ENCODE results near the gene AXIN1. TPM values are rescaled to one million over a fixed set of nuclear protein-coding genes. Genes with fewer than 3 reads are reported as not detected.

AXIN1 gene
- polyA plus RNA-seq, 2 of the 4 experiments (the other 2 are of a cell fraction): 8.7 to 19.3 TPM

DNA sequence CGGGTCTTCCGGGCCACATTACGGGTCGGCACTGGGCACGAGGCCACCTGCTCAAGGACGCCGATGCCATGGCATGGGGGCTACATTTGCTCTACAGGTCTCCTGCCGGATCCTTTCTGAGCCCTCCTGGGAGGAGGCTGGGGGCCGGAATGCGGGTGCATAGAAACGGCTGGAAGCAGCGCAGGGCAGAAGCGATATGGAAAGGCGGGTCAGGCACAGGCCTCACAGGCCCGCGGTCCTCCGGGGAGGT lies 28.4 kb downstream of the AXIN1 start:
- H3K27ac ChIP-seq: peak overlapping the region in 1 of 2 experiments; percentile 28; a peak in 1 of 6 replicates

DNA sequence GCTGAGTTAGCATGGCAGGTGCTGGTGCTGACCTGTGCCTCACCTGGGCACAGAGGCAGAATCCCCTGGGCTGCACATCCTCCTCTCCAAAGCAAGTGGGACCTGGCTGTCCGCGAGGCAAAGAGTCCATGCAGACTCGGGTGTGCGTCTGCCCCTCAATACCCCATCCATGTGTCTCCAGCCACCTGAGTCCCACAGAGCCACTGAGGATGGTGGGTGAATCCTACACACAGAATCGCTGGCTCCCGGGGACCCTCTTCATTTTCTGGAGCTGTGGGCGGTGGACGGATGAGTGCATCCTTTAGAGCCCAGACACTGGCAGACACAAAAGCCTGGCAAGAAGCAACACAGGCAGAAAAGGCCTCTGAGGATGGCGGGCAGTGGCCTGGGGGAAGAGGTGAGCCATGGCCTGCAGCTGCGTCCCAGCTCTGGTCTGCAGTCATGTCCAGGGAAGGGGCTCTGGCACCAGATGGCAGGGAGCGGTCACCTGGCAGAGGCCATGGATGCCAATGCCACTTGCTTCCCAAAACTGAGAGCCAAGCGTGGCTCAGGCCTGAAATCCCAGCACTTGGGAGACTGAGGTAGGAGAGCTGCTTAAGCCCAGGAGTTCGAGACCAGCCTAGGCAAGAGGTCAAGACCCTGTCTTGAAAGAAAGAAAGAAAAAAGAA lies 29.9 kb downstream of the AXIN1 start:
- Histone ChIP-seq H3K4me2 (no peak overlapping the region), H3K27ac (no peak overlapping the region), H3K4me3 (no peak overlapping the region), H3K9me3 (no peaks in the 10 kb centered on the region), H3K4me1 (peaks cover 17% of the 10 kb centered on the region)
- ChIA-PET POLR2A (no interaction called here), CTCF (interaction anchor here (1.0 to 1.5 kb wide), 3 partner anchors 20 to 127 kb away, joined by 3 to 11 read pairs (median 3); no protein-coding TSS in a partner anchor)
- 90% methylated on average over 11 of the region's 13 CpGs for WGBS (ENCODE audit: missing lambda C conversion rate)
- ATAC-seq: no peak
- TF ChIP-seq ZNF302 (CRISPR knock-in tag; IDR thresholded peaks at IDR 0.05) (no peak), CHD4 (IDR thresholded peaks at IDR 0.05; ENCODE audit: borderline replicate concordance) (no peak), ZC3H11A (IDR thresholded peaks at IDR 0.05) (no peak), CBX8 (IDR thresholded peaks at IDR 0.05) (no peak), KDM5A (IDR thresholded peaks at IDR 0.05) (no peak), RCOR1 (IDR thresholded peaks at IDR 0.05; ENCODE audit: low read depth, low read length) (no peak), CBX2 (IDR thresholded peaks at IDR 0.05; ENCODE audit: borderline replicate concordance, low read depth) (no peak), EHF (CRISPR knock-in tag; IDR thresholded peaks at IDR 0.05) (no peak)
- TF ChIP-seq, protein P1, sequence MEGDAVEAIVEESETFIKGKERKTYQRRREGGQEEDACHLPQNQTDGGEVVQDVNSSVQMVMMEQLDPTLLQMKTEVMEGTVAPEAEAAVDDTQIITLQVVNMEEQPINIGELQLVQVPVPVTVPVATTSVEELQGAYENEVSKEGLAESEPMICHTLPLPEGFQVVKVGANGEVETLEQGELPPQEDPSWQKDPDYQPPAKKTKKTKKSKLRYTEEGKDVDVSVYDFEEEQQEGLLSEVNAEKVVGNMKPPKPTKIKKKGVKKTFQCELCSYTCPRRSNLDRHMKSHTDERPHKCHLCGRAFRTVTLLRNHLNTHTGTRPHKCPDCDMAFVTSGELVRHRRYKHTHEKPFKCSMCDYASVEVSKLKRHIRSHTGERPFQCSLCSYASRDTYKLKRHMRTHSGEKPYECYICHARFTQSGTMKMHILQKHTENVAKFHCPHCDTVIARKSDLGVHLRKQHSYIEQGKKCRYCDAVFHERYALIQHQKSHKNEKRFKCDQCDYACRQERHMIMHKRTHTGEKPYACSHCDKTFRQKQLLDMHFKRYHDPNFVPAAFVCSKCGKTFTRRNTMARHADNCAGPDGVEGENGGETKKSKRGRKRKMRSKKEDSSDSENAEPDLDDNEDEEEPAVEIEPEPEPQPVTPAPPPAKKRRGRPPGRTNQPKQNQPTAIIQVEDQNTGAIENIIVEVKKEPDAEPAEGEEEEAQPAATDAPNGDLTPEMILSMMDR (IDR thresholded peaks at IDR 0.05): no peak
- TF ChIP-seq, protein P2, sequence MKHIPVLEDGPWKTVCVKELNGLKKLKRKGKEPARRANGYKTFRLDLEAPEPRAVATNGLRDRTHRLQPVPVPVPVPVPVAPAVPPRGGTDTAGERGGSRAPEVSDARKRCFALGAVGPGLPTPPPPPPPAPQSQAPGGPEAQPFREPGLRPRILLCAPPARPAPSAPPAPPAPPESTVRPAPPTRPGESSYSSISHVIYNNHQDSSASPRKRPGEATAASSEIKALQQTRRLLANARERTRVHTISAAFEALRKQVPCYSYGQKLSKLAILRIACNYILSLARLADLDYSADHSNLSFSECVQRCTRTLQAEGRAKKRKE (CRISPR knock-in tag; IDR thresholded peaks at IDR 0.05; ENCODE audit: low read depth): no peak
- TF ChIP-seq, protein P3, sequence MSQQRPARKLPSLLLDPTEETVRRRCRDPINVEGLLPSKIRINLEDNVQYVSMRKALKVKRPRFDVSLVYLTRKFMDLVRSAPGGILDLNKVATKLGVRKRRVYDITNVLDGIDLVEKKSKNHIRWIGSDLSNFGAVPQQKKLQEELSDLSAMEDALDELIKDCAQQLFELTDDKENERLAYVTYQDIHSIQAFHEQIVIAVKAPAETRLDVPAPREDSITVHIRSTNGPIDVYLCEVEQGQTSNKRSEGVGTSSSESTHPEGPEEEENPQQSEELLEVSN (IDR thresholded peaks at IDR 0.05; ENCODE audit: borderline replicate concordance, low read depth): no peak
- FAIRE-seq: no peak
- DNase-seq (ENCODE audit: low read depth in 1 of 2, low spot score in 1 of 2): no peak

More for the DNA sequence above, 28.4 kb downstream of the AXIN1 start:
- FAIRE-seq (no peak), DNase-seq (ENCODE audit: low read depth in 1 of 2, low spot score in 1 of 2) (no peak), ATAC-seq (no peak)
- ChIA-PET POLR2A (no interaction called here), CTCF (interaction anchor here (1.0 kb wide), 1 partner anchor 39 kb away, joined by 3 read pairs; no protein-coding TSS in a partner anchor)
- TF ChIP-seq KDM1A (IDR thresholded peaks at IDR 0.05; ENCODE audit: low read depth): no peak
- no peak for TF ChIP-seq ESRRA (IDR thresholded peaks at IDR 0.05; ENCODE audit: borderline replicate concordance, low read length)
- no peak for TF ChIP-seq ZNF302 (CRISPR knock-in tag; IDR thresholded peaks at IDR 0.05)
- TF ChIP-seq, protein P4, sequence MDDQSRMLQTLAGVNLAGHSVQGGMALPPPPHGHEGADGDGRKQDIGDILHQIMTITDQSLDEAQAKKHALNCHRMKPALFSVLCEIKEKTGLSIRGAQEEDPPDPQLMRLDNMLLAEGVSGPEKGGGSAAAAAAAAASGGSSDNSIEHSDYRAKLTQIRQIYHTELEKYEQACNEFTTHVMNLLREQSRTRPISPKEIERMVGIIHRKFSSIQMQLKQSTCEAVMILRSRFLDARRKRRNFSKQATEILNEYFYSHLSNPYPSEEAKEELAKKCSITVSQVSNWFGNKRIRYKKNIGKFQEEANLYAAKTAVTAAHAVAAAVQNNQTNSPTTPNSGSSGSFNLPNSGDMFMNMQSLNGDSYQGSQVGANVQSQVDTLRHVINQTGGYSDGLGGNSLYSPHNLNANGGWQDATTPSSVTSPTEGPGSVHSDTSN (IDR thresholded peaks at IDR 0.05): no peak
- no peak for TF ChIP-seq RCOR1 (IDR thresholded peaks at IDR 0.05; ENCODE audit: low read depth, low read length)
- H3K4me3 ChIP-seq: no peak overlapping the region
- H3K4me1 ChIP-seq: peaks cover 31% of the 10 kb centered on the region
- no peak overlapping the region for H3K4me2 ChIP-seq
- no peaks in the 10 kb centered on the region for H3K9me3 ChIP-seq
- WGBS (ENCODE audit: missing lambda C conversion rate): 94% methylated on average over 17 of the region's 17 CpGs

DNA sequence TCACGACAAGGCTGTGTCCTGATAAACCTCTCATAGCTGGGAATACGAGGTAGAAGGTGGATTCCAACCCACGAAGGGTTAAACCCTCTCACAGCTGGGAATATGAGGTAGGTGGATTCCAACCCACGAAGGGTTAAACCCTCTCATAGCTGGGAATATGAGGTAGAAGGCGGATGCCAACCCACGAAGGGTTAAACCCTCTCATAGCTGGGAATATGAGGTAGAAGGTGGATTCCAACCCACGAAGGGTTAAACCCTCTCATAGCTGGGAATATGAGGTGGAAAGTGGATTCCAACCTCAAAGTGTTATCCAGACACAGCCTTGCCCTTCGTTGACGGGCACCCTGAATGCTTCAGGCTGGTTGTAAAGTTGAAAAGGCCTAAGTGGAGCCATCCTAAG lies 31.0 kb downstream of the AXIN1 start:
- no peak overlapping the region for H3K4me3 ChIP-seq
- no peak for TF ChIP-seq RNF2 (IDR thresholded peaks at IDR 0.05; ENCODE audit: borderline replicate concordance, low read depth)
- TF ChIP-seq CBX8 (IDR thresholded peaks at IDR 0.05): no peak
- ChIA-PET POLR2A (no interaction called here), CTCF (interaction anchor here (1.2 to 1.5 kb wide), 3 partner anchors 13 to 41 kb away, joined by 3 to 11 read pairs (median 5); no protein-coding TSS in a partner anchor)
- H3K9me3 ChIP-seq: no peaks in the 10 kb centered on the region
- FAIRE-seq (no peak), ATAC-seq (no peak), DNase-seq (ENCODE audit: low read depth in 1 of 2, low spot score in 1 of 2) (no peak)
- no peak overlapping the region for H3K27ac ChIP-seq
- WGBS (ENCODE audit: missing lambda C conversion rate): 69% methylated on average over 9 of the region's 9 CpGs
- peaks cover 8% of the 10 kb centered on the region for H3K4me1 ChIP-seq
- no peak overlapping the region for H3K4me2 ChIP-seq
